Measurements from ENCODE around the gene CD44. TPM values are rescaled to one million over a fixed set of nuclear protein-coding genes. Genes with fewer than 3 reads are reported as not detected.

Gene CD44
- polyA plus RNA-seq, 1 of the 3 experiments (the other 2 are of a cell fraction): 457 TPM

DNA sequence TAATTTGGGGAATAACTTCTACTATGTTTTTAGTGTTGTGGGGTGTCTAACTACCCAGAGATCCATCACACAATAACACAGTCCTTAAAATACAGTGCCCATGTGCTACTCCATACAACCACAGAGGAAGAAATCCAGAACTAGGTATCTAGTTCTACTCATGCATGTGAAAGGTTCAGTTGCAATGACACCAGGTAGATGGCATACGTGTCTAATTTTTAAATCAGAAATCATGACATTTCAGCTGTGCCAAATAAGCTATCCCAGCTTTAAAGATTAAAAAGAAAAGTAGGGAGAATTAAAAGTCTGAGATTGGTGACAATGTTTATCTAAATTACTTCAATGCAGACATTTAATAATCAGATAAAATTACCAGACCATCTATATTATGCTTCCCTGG lies 122.2 kb downstream of the CD44 start (continued):
- TF ChIP-seq, protein P1, sequence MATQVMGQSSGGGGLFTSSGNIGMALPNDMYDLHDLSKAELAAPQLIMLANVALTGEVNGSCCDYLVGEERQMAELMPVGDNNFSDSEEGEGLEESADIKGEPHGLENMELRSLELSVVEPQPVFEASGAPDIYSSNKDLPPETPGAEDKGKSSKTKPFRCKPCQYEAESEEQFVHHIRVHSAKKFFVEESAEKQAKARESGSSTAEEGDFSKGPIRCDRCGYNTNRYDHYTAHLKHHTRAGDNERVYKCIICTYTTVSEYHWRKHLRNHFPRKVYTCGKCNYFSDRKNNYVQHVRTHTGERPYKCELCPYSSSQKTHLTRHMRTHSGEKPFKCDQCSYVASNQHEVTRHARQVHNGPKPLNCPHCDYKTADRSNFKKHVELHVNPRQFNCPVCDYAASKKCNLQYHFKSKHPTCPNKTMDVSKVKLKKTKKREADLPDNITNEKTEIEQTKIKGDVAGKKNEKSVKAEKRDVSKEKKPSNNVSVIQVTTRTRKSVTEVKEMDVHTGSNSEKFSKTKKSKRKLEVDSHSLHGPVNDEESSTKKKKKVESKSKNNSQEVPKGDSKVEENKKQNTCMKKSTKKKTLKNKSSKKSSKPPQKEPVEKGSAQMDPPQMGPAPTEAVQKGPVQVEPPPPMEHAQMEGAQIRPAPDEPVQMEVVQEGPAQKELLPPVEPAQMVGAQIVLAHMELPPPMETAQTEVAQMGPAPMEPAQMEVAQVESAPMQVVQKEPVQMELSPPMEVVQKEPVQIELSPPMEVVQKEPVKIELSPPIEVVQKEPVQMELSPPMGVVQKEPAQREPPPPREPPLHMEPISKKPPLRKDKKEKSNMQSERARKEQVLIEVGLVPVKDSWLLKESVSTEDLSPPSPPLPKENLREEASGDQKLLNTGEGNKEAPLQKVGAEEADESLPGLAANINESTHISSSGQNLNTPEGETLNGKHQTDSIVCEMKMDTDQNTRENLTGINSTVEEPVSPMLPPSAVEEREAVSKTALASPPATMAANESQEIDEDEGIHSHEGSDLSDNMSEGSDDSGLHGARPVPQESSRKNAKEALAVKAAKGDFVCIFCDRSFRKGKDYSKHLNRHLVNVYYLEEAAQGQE (IDR thresholded peaks at IDR 0.05; ENCODE audit: low read depth, low read length): no peak

DNA sequence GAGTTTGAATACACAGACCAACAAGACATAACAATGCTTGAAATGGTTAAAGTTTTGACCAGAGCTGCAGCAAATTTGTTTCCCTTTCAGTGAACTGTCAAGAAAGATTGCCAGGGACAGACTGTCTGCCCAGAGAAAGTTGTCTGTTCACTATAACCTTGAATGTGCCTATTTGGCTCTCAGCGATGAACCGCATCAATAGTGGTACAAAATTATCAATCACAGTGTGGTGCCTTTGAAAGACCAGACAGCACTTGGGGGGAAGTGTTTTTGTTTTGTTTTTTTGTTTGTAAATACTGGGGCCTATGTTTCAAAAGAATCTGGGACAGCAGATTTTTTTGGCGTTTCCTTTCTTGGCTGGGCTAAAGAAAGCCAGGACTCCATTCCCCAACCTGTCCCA lies 123.1 kb downstream of the CD44 start:
- Histone ChIP-seq H4K20me1 (ENCODE audit: insufficient read depth) (no peaks in the 10 kb centered on the region), H3K9ac (no peak overlapping the region), H3K27ac (ENCODE audit: low read depth in 2 of 2, low read length in 1 of 2) (no peak overlapping the region), H3K9me2 (no peaks in the 10 kb centered on the region), H3K4me2 (no peak overlapping the region), H3K4me1 (ENCODE audit: control insufficient read depth in 1 of 2, insufficient read depth in 2 of 2, low read depth in 1 of 2, low read length in 1 of 2) (peaks cover 0 to 8% of the 10 kb centered on the region in 2 experiments; a peak in 3 of 4 replicates), H3F3A (replicated peaks; ENCODE audit: insufficient read depth) (peaks cover 8% of the 10 kb centered on the region), H3K79me2 (ENCODE audit: insufficient read depth) (no peaks in the 10 kb centered on the region), H3K27me3 (ENCODE audit: insufficient read depth) (no peaks in the 10 kb centered on the region), H3K4me3 (ENCODE audit: low read depth in 2 of 2, low read length in 1 of 2) (no peak overlapping the region), H3K36me3 (replicated peaks in 1 of 2; ENCODE audit: control insufficient read depth in 1 of 2, insufficient read depth in 2 of 2, low read length in 1 of 2) (no peaks in the 10 kb centered on the region), H3K9me3 (no peaks in the 10 kb centered on the region), H2AFZ (ENCODE audit: low read depth) (no peak overlapping the region)
- CTCF ChIA-PET: interaction anchor here (1.6 to 2.9 kb wide), 3 partner anchors 43 to 264 kb away, joined by 5 to 11 read pairs (median 7); no protein-coding TSS in a partner anchor
- TF ChIP-seq, protein P2, sequence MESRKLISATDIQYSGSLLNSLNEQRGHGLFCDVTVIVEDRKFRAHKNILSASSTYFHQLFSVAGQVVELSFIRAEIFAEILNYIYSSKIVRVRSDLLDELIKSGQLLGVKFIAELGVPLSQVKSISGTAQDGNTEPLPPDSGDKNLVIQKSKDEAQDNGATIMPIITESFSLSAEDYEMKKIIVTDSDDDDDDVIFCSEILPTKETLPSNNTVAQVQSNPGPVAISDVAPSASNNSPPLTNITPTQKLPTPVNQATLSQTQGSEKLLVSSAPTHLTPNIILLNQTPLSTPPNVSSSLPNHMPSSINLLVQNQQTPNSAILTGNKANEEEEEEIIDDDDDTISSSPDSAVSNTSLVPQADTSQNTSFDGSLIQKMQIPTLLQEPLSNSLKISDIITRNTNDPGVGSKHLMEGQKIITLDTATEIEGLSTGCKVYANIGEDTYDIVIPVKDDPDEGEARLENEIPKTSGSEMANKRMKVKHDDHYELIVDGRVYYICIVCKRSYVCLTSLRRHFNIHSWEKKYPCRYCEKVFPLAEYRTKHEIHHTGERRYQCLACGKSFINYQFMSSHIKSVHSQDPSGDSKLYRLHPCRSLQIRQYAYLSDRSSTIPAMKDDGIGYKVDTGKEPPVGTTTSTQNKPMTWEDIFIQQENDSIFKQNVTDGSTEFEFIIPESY (IDR thresholded peaks at IDR 0.05; ENCODE audit: borderline replicate concordance, low read depth): no peak
- no peak for TF ChIP-seq MEF2A (IDR thresholded peaks at IDR 0.05; ENCODE audit: borderline replicate concordance, low read depth)
- TF ChIP-seq RXRA (IDR thresholded peaks at IDR 0.05; ENCODE audit: borderline replicate concordance, low read depth): no peak
- no peak for TF ChIP-seq EZH2phosphoT487 (IDR thresholded peaks at IDR 0.05; ENCODE audit: borderline replicate concordance, low read depth)
- no peak for TF ChIP-seq JUND (IDR thresholded peaks at IDR 0.05)
- no peak for TF ChIP-seq NFIC (IDR thresholded peaks at IDR 0.05; ENCODE audit: borderline replicate concordance)
- TF ChIP-seq RAD21 (IDR thresholded peaks at IDR 0.05; ENCODE audit: low read length): no peak
- DNase-seq: no peak
- POLR2A ChIA-PET: no interaction called here
- WGBS (ENCODE audit: low lambda C conversion rate): 95% methylated on average over 3 of the region's 3 CpGs

DNA sequence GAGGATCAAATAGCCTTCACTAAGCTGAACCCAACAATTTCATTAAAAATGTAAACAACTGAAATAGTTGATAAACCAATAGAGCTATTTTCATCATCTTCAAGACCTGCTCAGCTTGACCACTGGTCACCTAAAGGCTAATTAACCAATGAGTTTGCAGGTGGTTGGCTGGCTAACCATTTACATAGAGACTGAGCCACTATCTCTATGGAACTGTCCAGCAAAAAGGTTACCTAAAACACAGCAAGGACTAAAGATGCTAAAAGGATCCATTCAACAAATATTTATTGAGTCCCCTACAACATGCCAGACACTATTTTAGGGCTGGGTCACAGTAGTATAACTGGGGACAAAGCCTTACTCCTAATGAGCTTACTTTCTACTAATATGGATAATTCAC lies 123.8 kb downstream of the CD44 start:
- ChIA-PET CTCF (interaction anchor here (1.2 to 2.9 kb wide), 2 partner anchors 43 to 125 kb away, joined by 4 to 11 read pairs; no protein-coding TSS in a partner anchor), POLR2A (no interaction called here)
- no peaks in the 10 kb centered on the region for H3K9me3 ChIP-seq
- no peaks in the 10 kb centered on the region for H3K79me2 ChIP-seq (ENCODE audit: insufficient read depth)
- H2AFZ ChIP-seq (ENCODE audit: low read depth): no peak overlapping the region
- no peak overlapping the region for H3K9ac ChIP-seq
- no peak overlapping the region for H3K4me2 ChIP-seq
- no peak overlapping the region for H3K4me3 ChIP-seq (ENCODE audit: low read depth in 2 of 2, low read length in 1 of 2)
- TF ChIP-seq, protein P1 (IDR thresholded peaks at IDR 0.05; ENCODE audit: low read depth, low read length): peak; percentile 85; the same call in 1 of the 2 replicates
- TF ChIP-seq EP300 (IDR thresholded peaks at IDR 0.05; ENCODE audit: borderline replicate concordance in 1 of 2, low read depth in 1 of 2, low read length in 1 of 2): no peak
- H4K20me1 ChIP-seq (ENCODE audit: insufficient read depth): no peaks in the 10 kb centered on the region
- no peaks in the 10 kb centered on the region for H3K27me3 ChIP-seq (ENCODE audit: insufficient read depth)
- no peaks in the 10 kb centered on the region for H3K9me2 ChIP-seq
- DNase-seq: no peak
- peaks cover 0 to 11% of the 10 kb centered on the region in 2 experiments; a peak in 3 of 4 replicates for H3K4me1 ChIP-seq (ENCODE audit: control insufficient read depth in 1 of 2, insufficient read depth in 2 of 2, low read depth in 1 of 2, low read length in 1 of 2)
- peaks cover 9% of the 10 kb centered on the region for H3F3A ChIP-seq (replicated peaks; ENCODE audit: insufficient read depth)
- no peak overlapping the region for H3K27ac ChIP-seq (ENCODE audit: low read depth in 2 of 2, low read length in 1 of 2)
- no peaks in the 10 kb centered on the region for H3K36me3 ChIP-seq (replicated peaks in 1 of 2; ENCODE audit: control insufficient read depth in 1 of 2, insufficient read depth in 2 of 2, low read length in 1 of 2)
